HEK293T (cell line): ENCODE results near the gene WDR62.

Experiments
- CTCF ChIA-PET: fragments of 350-600 bp; formaldehyde crosslinking; extraction: SDS; loops from one replicate; lab custom pipeline; 2021; ENCODE audit warnings: antibody characterized with exemption, inconsistent platforms; lab: Yijun Ruan, JAX
- POLR2A ChIA-PET: fragments of 350-600 bp; formaldehyde crosslinking; extraction: SDS; loops from one replicate; lab custom pipeline; 2020; ENCODE audit warnings: antibody characterized with exemption, inconsistent platforms; lab: Yijun Ruan, JAX
- DNase-seq: peaks from one replicate; pipeline ENCODE4 v3.0.0; 2012; ENCODE audit warnings: mixed read lengths; ENCODE audit errors: extremely low spot score
- ARNT ChIP-seq: fragments of 450-650 bp; IDR thresholded peaks from 2 replicates; pipeline ENCODE4 v1.6.1; 2017; ENCODE audit warnings: mild to moderate bottlenecking
- BHLHE40 ChIP-seq: fragments of 450-650 bp; IDR thresholded peaks from 2 replicates; pipeline ENCODE4 v1.6.1; 2016; ENCODE audit warnings: mild to moderate bottlenecking, moderate library complexity, borderline replicate concordance
- CTBP1 ChIP-seq: fragments of 450-650 bp; IDR thresholded peaks from 2 replicates; pipeline ENCODE4 v1.6.1; 2016; ENCODE audit warnings: borderline replicate concordance
- ELF4 ChIP-seq: fragments of 450-650 bp; IDR thresholded peaks from 2 replicates; pipeline ENCODE4 v1.6.1; 2017; ENCODE audit warnings: antibody characterized with exemption
- FOXA1 ChIP-seq: fragments of 450-650 bp; IDR thresholded peaks from 2 replicates; pipeline ENCODE4 v1.6.1; 2016; ENCODE audit warnings: mild to moderate bottlenecking
- FOXK2 ChIP-seq: fragments of 450-650 bp; IDR thresholded peaks from 2 replicates; pipeline ENCODE4 v1.6.1; 2016; ENCODE audit warnings: mild to moderate bottlenecking
- FOXM1 ChIP-seq: fragments of 450-650 bp; IDR thresholded peaks from 2 replicates; pipeline ENCODE4 v1.6.1; 2017; ENCODE audit warnings: mild to moderate bottlenecking, borderline replicate concordance
- HDGF ChIP-seq: fragments of 450-650 bp; IDR thresholded peaks from 2 replicates; pipeline ENCODE4 v1.6.1; 2017; ENCODE audit warnings: antibody characterized with exemption, borderline replicate concordance
- L3MBTL2 ChIP-seq: fragments of 450-650 bp; conservative IDR thresholded peaks from 2 replicates; pipeline ENCODE4 v1.6.1; 2016; ENCODE audit warnings: mild to moderate bottlenecking
- LEF1 ChIP-seq: fragments of 450-650 bp; IDR thresholded peaks from 2 replicates; pipeline ENCODE4 v1.6.1; 2017; ENCODE audit warnings: mild to moderate bottlenecking, borderline replicate concordance
- NFRKB ChIP-seq: fragments of 450-650 bp; IDR thresholded peaks from 2 replicates; pipeline ENCODE4 v1.6.1; 2016; ENCODE audit warnings: mild to moderate bottlenecking, moderate library complexity
- SP1 ChIP-seq: fragments of 450-650 bp; IDR thresholded peaks from 2 replicates; pipeline ENCODE4 v1.6.1; 2017
- SUZ12 ChIP-seq: fragments of 450-650 bp; IDR thresholded peaks from 2 replicates; pipeline ENCODE4 v1.6.1; 2016; ENCODE audit warnings: mild to moderate bottlenecking
- TARDBP ChIP-seq: fragments of 450-650 bp; IDR thresholded peaks from 2 replicates; pipeline ENCODE4 v1.6.1; 2016
- ZNF384 ChIP-seq: fragments of 450-650 bp; IDR thresholded peaks from 2 replicates; pipeline ENCODE4 v1.6.1; 2016
- TF ChIP-seq, protein P1 (sequence below): fragments of 450-650 bp; IDR thresholded peaks from 2 replicates; pipeline ENCODE4 v1.6.1; 2016

WDR62 gene

GRCh38 chr19:36054733-36055686 is at the start of gene WDR62:
TSS of gene WDR62 (plus strand) at chr19:36054897. CDS start at chr19:36054972, 75 bp downstream.
- CTCF ChIA-PET, result interaction anchor here (0.8 kb wide), 1 partner anchor 124 kb away, joined by 3 read pairs; no protein-coding TSS in a partner anchor
- DNase-seq, result peak; percentile 93
- TF ChIP-seq L3MBTL2, result peak; percentile 94
- no peak for TF ChIP-seq TARDBP
- 0 out of 2 replicates have a peak, but pooled peaks have one; percentile 19 for TF ChIP-seq FOXM1
- POLR2A ChIA-PET, result interaction anchor here (0.7 to 1.7 kb wide), 11 partner anchors 11 to 307 kb away, joined by 3 to 9 read pairs (median 4); partner anchors contain the start of genes ALKBH6, LIN37, POLR2I and TBCB

- POLR2A ChIA-PET, result no interaction called here
- CTCF ChIA-PET, result no interaction called here
- TF ChIP-seq LEF1 (no peak), L3MBTL2 (no peak), SP1 (no peak), FOXM1 (no peak), ARNT (no peak), FOXA1 (no peak), CTBP1 (no peak), ELF4 (no peak), NFRKB (no peak), TARDBP (no peak), FOXK2 (no peak), BHLHE40 (no peak), ZNF384 (no peak), SUZ12 (no peak), HDGF (no peak)
- TF ChIP-seq, protein P1, sequence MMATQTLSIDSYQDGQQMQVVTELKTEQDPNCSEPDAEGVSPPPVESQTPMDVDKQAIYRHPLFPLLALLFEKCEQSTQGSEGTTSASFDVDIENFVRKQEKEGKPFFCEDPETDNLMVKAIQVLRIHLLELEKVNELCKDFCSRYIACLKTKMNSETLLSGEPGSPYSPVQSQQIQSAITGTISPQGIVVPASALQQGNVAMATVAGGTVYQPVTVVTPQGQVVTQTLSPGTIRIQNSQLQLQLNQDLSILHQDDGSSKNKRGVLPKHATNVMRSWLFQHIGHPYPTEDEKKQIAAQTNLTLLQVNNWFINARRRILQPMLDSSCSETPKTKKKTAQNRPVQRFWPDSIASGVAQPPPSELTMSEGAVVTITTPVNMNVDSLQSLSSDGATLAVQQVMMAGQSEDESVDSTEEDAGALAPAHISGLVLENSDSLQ, result no peak
- DNase-seq, result no peak
These were observed 47.7 kb upstream of the WDR62 start for GRCh38 chr19:36006955-36007354.

- DNase-seq, result no peak
- CTCF ChIA-PET, result no interaction called here
- TF ChIP-seq ELF4 (no peak), BHLHE40 (no peak), SP1 (no peak), LEF1 (no peak), HDGF (no peak), NFRKB (no peak), TARDBP (no peak), L3MBTL2 (no peak), SUZ12 (no peak), FOXK2 (no peak), CTBP1 (no peak), FOXA1 (no peak), ARNT (no peak), FOXM1 (no peak), ZNF384 (no peak)
- TF ChIP-seq, protein P1, result no peak
- POLR2A ChIA-PET, result interaction anchor here (1.4 kb wide), 1 partner anchor 12 kb away, joined by 6 read pairs; no protein-coding TSS in a partner anchor
These were observed 46.2 kb upstream of the WDR62 start, which contains the start of gene SYNE4 for GRCh38 chr19:36008336-36008978. TSS of gene SYNE4 (minus strand) at chr19:36008813. CDS start at chr19:36008681, 132 bp downstream.

DNA sequence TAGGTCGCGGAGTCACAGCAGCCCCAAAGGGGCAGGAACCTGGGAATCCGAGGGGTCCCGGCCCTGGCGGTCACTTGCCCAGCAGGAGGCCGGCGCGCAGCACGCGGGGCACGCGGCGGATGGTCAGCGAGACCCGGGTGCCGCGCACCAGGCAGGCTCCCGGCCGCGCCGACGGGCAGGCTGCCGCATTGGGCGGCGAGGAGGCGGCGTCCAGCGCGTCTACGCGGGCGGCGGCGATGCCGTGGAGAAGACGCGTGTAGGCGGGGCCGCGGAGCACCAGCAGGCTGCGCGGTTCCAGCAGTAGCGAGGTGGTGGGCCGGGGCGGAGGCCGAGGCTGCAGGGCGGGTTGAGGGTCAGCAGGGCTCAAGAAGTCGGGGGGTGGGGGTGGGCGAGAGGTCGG is 45.5 kb upstream of the WDR62 start:
- CTCF ChIA-PET, result no interaction called here
- no peak for TF ChIP-seq FOXA1
- TF ChIP-seq ZNF384, result no peak
- TF ChIP-seq LEF1, result no peak
- TF ChIP-seq TARDBP, result no peak
- no peak for TF ChIP-seq ARNT
- no peak for TF ChIP-seq BHLHE40
- no peak for TF ChIP-seq NFRKB
- TF ChIP-seq SUZ12, result no peak
- TF ChIP-seq, protein P1, result no peak
- POLR2A ChIA-PET, result interaction anchor here (1.4 kb wide), 1 partner anchor 13 kb away, joined by 6 read pairs; no protein-coding TSS in a partner anchor
- DNase-seq, result no peak

DNA sequence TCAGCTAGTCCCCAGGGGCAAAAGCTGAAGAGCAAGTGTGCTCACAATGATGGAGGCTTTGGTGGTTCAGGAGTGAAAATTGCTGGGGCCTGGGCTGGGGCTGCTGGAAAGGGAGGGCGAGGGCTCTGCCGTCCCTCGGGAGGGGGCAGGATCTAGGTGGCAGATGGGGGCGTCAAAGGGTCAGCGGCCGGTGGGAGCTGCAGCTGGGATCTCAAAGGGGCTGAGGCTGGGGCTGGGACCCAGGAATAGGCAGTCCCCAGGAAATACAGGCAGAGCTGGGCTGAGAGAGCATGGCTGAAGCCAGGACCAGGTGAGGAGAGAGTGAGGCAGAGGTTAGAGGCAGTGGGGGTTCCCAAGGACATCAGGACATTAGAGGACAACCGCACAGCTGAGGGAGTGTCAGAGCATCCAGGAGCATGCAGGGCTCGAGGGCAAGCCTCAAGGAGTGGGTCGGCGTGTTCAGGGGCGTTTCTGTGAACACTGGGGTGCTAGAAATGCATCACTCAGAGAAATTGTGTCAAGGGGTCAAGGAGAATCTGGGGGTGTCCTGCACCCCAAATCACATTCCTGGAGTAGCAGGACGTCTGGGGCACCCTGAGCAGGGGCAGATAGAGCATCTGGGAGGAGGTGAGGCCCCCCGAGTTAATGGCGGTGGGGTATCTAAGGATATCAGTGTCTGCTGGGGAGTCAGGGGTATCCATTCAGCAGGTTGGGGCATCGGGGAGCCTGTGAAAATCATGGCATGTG is 44.9 kb upstream of the WDR62 start:
- no peak for DNase-seq
- POLR2A ChIA-PET, result interaction anchor here (1.4 kb wide), 1 partner anchor 14 kb away, joined by 6 read pairs; no protein-coding TSS in a partner anchor
- CTCF ChIA-PET, result no interaction called here
- TF ChIP-seq FOXK2 (no peak), FOXA1 (no peak)
